ENCODE data around the gene GRIN2A. TPM values are rescaled to one million over a fixed set of nuclear protein-coding genes. Genes with fewer than 3 reads are reported as not detected.
A peak's percentile ranks its signal among the peaks of the same experiment; 100 is the strongest.

GRIN2A gene
- total and polyA plus RNA-seq, 4 donors: 0.13 to 3.3 (median 1.1) TPM

DNA sequence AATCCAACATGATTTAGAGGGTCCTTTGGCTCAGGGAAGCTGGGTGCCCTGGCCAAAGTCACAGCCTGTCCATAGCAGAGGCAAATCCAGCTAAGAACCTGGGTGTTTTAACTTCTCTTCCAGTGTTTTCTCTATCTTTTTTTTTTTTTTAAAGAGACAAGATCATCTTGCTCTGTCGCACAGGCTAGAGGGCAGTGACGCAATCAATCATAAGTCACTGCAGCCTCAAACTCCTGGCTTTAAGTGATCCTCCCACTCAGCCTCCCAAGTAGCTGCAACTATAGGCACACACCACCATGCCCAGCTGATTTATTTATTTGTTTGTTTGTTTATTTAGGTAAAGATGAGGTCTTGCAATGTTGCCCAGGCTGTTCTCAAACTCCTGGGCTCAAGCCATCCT, 14.8 kb upstream of the GRIN2A start:
- H3K9me3 ChIP-seq (ENCODE audit: control insufficient read depth, low read length): peaks cover 2% of the 10 kb centered on the region
- DNase-seq (no peak), ATAC-seq (ENCODE audit: low FRiP score) (no peak)
- WGBS, 2 donors: 55 to 68% methylated on average over 2 of the region's 2 CpGs
- H3K4me1 ChIP-seq (ENCODE audit: control insufficient read depth in 1 of 2, insufficient read depth in 2 of 2, low read length in 2 of 2): no peaks in the 10 kb centered on the region
- H3K4me3 ChIP-seq (ENCODE audit: low read length in 2 of 2): no peak overlapping the region
- H3K36me3 ChIP-seq (ENCODE audit: control insufficient read depth in 1 of 2, insufficient read depth in 2 of 2, low read length in 1 of 2): no peaks in the 10 kb centered on the region
- no peak overlapping the region for H3K27ac ChIP-seq (ENCODE audit: low read depth in 1 of 2, low read length in 2 of 2)
- no peaks in the 10 kb centered on the region for H3K27me3 ChIP-seq (ENCODE audit: control insufficient read depth in 1 of 2, insufficient read depth in 2 of 2, low read length in 1 of 2)
- intact Hi-C loops (cut with DNase I): no loop called here

DNA sequence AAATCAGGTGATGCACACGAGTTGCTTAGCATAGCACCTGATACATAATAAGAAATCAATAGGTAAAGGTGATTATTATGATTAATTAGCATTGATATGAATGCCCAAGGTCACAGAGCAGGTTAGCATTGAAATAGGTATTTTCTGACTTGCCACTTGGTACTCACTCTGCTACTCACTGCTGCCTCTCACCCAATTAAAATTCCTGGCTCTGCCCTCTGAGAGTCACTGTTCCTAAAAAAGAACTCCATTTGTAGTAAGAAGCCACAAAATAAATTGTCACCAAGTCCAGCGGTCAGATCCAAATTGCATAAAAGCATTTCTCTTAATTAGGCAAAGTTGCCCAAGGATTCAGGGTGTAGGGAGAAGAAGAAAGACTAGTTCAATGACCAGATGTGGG, 8.9 kb upstream of the GRIN2A start:
- ATAC-seq (ENCODE audit: low FRiP score) (no peak), DNase-seq (no peak)
- intact Hi-C loops (cut with DNase I): no loop called here
- 85 to 88% methylated on average over 2 of the region's 2 CpGs for WGBS, 2 donors
- H3K27me3 ChIP-seq (ENCODE audit: control insufficient read depth in 1 of 2, insufficient read depth in 2 of 2, low read length in 1 of 2): no peaks in the 10 kb centered on the region
- H3K27ac ChIP-seq (ENCODE audit: low read depth in 1 of 2, low read length in 2 of 2): no peak overlapping the region
- no peaks in the 10 kb centered on the region for H3K4me1 ChIP-seq (ENCODE audit: control insufficient read depth in 1 of 2, insufficient read depth in 2 of 2, low read length in 2 of 2)
- H3K9me3 ChIP-seq (ENCODE audit: control insufficient read depth, low read length): peaks cover 2% of the 10 kb centered on the region
- H3K36me3 ChIP-seq (ENCODE audit: control insufficient read depth in 1 of 2, insufficient read depth in 2 of 2, low read length in 1 of 2): no peaks in the 10 kb centered on the region
- H3K4me3 ChIP-seq (ENCODE audit: low read length in 2 of 2): no peak overlapping the region

DNA sequence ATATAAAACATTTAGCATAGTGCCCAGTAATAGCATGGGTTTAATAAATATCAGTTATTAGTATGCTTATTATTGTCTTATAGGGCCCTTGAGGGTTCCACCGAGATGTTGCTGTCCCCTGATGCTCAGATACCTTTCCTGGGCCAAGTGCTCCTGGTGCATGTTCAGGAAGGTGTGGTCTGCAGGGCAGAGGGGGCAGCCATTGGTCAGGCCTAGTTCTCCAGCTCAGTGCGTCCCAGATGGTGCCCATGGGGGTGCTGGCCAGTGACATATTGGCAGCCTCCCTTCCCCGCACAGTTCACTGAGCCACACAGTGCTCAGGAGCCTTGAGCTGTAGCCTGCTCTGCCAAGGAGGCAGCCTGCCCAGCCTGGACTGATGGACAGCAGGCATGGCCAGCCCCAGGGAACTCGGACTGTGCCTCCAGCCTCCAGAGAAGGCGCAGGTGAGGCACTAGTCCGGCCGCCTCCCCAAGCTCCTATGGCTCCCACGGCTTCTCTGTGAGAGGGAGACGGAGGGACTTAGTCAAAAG, 7.7 kb upstream of the GRIN2A start:
- H3K27me3 ChIP-seq (ENCODE audit: control insufficient read depth in 1 of 2, insufficient read depth in 2 of 2, low read length in 1 of 2): no peaks in the 10 kb centered on the region
- intact Hi-C loops (cut with DNase I): loop anchor here (10.0 kb wide), 2 partner anchors 895 to 1035 kb away; no protein-coding TSS in a partner anchor
- no peaks in the 10 kb centered on the region for H3K4me1 ChIP-seq (ENCODE audit: control insufficient read depth in 1 of 2, insufficient read depth in 2 of 2, low read length in 2 of 2)
- no peaks in the 10 kb centered on the region for H3K36me3 ChIP-seq (ENCODE audit: control insufficient read depth in 1 of 2, insufficient read depth in 2 of 2, low read length in 1 of 2)
- H3K9me3 ChIP-seq (ENCODE audit: control insufficient read depth, low read length): peaks cover 2% of the 10 kb centered on the region
- ATAC-seq (ENCODE audit: low FRiP score): no peak
- H3K4me3 ChIP-seq (ENCODE audit: low read length in 2 of 2): no peak overlapping the region
- WGBS, 2 donors: 69 to 70% methylated on average over 9 of the region's 9 CpGs
- DNase-seq: no peak
- H3K27ac ChIP-seq (ENCODE audit: low read depth in 1 of 2, low read length in 2 of 2): no peak overlapping the region

DNA sequence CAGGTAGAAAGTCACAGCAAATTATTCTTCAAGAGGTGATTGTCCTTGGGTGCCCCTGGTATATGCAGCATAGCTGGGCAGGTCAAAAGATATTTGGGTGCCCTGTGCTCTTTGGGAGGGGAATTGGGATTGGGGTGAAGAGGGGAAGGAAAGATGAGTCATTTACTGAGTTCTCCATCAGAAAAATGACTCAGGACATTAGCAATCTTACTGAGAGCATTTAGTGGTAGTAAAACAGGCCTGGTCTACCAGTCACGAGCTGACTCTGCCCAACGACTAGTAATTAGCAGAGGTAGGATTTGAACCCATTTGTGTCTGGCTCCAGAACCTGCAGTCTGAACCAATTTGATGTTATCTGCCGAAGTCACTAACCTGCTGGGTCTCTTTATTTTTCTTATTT, 6.0 kb upstream of the GRIN2A start:
- Histone ChIP-seq H3K36me3 (ENCODE audit: control insufficient read depth in 1 of 2, insufficient read depth in 2 of 2, low read length in 1 of 2) (no peaks in the 10 kb centered on the region), H3K27ac (ENCODE audit: low read depth in 1 of 2, low read length in 2 of 2) (no peak overlapping the region), H3K4me3 (ENCODE audit: low read length in 2 of 2) (no peak overlapping the region), H3K4me1 (ENCODE audit: control insufficient read depth in 1 of 2, insufficient read depth in 2 of 2, low read length in 2 of 2) (no peaks in the 10 kb centered on the region), H3K9me3 (ENCODE audit: control insufficient read depth, low read length) (no peaks in the 10 kb centered on the region), H3K27me3 (ENCODE audit: control insufficient read depth in 1 of 2, insufficient read depth in 2 of 2, low read length in 1 of 2) (no peaks in the 10 kb centered on the region)
- 32% methylated on average over 3 of the region's 3 CpGs for WGBS, 2 donors
- no peak for DNase-seq
- intact Hi-C loops (cut with DNase I): loop anchor here (10.0 kb wide), 2 partner anchors 893 to 1033 kb away; no protein-coding TSS in a partner anchor
- no peak for ATAC-seq (ENCODE audit: low FRiP score)

DNA sequence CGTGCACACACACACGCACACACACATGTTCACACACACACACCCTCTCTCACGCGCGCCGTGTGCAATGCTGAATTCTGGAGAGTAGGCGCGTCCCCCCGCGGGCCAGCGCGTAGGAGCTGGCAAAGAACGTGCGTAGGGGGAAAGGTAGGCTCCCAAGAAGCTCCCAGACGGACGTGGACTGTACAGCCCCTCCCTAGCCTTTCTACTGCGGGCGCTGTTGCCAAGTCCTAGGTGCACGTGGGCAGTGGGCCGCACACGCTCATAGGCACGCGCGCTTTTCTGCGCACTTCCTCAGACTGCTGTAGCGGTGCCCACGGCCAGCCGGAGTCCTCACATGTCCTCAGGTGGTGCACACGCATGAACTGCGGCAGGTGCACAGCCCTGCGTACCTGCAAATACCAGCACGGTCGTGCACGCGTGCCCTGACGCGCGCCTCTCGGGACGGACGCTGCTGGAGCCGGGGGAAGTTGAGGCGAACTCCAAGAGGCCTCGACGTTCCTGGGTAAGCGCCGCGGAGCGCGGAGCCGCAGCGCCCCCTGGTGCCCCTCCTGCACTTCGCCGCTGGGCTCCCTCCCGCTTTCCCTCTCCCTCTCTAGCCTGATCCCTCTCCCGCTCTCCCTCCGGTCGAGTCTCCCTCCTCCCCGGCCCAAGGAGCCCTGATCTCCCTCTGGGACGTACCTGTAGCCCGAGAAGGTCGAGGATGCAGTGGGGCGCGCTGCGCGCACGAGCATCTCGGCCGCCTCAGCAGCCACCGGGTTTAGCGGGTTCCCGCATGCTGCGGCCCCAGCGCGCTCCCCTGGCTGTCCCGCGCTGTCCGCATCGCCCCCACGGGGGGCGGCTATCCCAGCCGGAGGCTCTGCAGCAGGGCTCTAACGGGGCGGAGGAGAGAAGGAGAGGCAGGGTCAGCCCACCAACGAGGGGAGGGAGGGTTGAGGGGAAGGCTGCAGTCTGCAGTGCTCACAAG, 749 bp downstream of the GRIN2A start:
- H3K27me3 ChIP-seq (ENCODE audit: control insufficient read depth in 1 of 2, insufficient read depth in 2 of 2, low read length in 1 of 2): no peaks in the 10 kb centered on the region
- WGBS, 2 donors: 1% methylated on average over 78 to 85 of the region's 85 CpGs
- peak; percentile 93 for ATAC-seq (ENCODE audit: low FRiP score)

DNA sequence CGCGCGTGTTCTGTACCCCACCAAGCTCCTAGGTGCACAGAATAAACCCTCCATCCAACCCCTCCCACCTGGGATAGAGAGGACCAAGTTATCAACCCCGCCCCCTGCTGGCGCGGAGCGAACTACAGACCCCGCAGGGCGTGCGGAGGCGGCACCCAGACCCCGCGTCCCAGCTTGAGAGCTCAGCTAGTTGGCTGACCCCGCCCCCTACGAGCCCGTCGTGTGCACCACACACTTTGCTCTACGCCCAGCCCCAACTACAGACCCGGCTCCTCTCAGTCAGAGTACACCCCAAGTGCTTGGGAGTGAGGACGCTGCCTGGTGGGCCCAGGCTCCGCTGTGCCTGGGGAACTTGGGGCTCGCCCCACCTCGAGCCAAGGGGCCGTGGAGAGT, 1.5 kb downstream of the GRIN2A start:
- no peak overlapping the region for H3K27ac ChIP-seq (ENCODE audit: low read depth in 1 of 2, low read length in 2 of 2)
- H3K4me1 ChIP-seq (ENCODE audit: control insufficient read depth in 1 of 2, insufficient read depth in 2 of 2, low read length in 2 of 2): no peaks in the 10 kb centered on the region
- no peaks in the 10 kb centered on the region for H3K36me3 ChIP-seq (ENCODE audit: control insufficient read depth in 1 of 2, insufficient read depth in 2 of 2, low read length in 1 of 2)
- no peak overlapping the region for H3K4me3 ChIP-seq (ENCODE audit: low read length in 2 of 2)
- intact Hi-C loops (cut with DNase I): loop anchor here (2.0 to 10.0 kb wide), 6 partner anchors 150 to 1026 kb away; no protein-coding TSS in a partner anchor
- ATAC-seq (ENCODE audit: low FRiP score): peak; percentile 60
- H3K9me3 ChIP-seq (ENCODE audit: control insufficient read depth, low read length): no peaks in the 10 kb centered on the region
- DNase-seq: peak; percentile 57 to 85
- no peaks in the 10 kb centered on the region for H3K27me3 ChIP-seq (ENCODE audit: control insufficient read depth in 1 of 2, insufficient read depth in 2 of 2, low read length in 1 of 2)
- WGBS, 2 donors: 2 to 4% methylated on average over 24 of the region's 24 CpGs

More for the DNA sequence above, 749 bp downstream of the GRIN2A start:
- Histone ChIP-seq H3K27ac (ENCODE audit: low read depth in 1 of 2, low read length in 2 of 2) (no peak overlapping the region), H3K4me3 (ENCODE audit: low read length in 2 of 2) (peak overlapping the region; percentile 4 to 8), H3K4me1 (ENCODE audit: control insufficient read depth in 1 of 2, insufficient read depth in 2 of 2, low read length in 2 of 2) (no peaks in the 10 kb centered on the region), H3K36me3 (ENCODE audit: control insufficient read depth in 1 of 2, insufficient read depth in 2 of 2, low read length in 1 of 2) (no peaks in the 10 kb centered on the region), H3K9me3 (ENCODE audit: control insufficient read depth, low read length) (no peaks in the 10 kb centered on the region)
- intact Hi-C loops (cut with DNase I): loop anchor here (2.0 to 10.0 kb wide), 6 partner anchors 151 to 1027 kb away; no protein-coding TSS in a partner anchor
- peak; percentile 80 to 93 for DNase-seq

DNA sequence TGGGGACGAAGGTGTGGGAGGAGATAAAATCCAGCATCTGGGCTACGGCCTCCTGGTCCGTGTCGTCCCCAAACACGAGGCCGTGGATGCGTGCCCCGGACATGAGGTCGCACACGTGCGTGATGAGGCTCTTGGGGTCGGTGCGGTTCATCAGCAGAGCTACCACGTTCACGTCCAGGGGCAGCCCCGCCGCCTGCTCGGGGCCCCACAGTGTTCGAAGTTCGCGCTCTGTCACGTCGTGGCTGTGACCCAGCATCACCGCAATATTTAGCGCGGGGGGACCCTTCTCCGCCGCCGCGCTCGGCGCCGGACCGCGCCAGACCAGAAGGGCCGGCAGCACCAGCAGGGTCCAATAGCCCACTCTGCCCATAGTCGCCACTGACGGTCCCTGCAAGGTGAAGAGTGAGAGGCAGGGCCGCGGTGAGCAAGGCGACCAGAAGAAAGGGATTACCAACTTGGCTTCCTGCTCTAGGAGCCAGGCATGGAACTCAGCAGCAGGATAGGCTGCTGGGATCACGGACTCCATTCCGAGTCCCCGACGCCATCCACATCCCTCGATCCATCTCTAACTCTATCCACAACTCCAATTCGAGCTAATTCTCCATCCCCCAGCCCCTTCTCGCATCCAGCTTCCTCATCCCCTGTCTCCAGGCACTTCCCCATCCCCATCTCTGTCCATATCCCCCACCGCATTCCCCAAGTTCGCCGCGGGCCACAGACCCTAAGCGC, 2.0 kb downstream of the GRIN2A start:
- no peak overlapping the region for H3K4me3 ChIP-seq (ENCODE audit: low read length in 2 of 2)
- DNase-seq (no peak), ATAC-seq (ENCODE audit: low FRiP score) (no peak)
- H3K27ac ChIP-seq (ENCODE audit: low read depth in 1 of 2, low read length in 2 of 2): no peak overlapping the region
- WGBS, 2 donors: 40 to 55% methylated on average over 49 to 53 of the region's 53 CpGs
- H3K4me1 ChIP-seq (ENCODE audit: control insufficient read depth in 1 of 2, insufficient read depth in 2 of 2, low read length in 2 of 2): no peaks in the 10 kb centered on the region
- H3K9me3 ChIP-seq (ENCODE audit: control insufficient read depth, low read length): no peaks in the 10 kb centered on the region
- intact Hi-C loops (cut with DNase I): loop anchor here (2.0 to 10.0 kb wide), 6 partner anchors 149 to 1025 kb away; no protein-coding TSS in a partner anchor
- H3K36me3 ChIP-seq (ENCODE audit: control insufficient read depth in 1 of 2, insufficient read depth in 2 of 2, low read length in 1 of 2): no peaks in the 10 kb centered on the region
- no peaks in the 10 kb centered on the region for H3K27me3 ChIP-seq (ENCODE audit: control insufficient read depth in 1 of 2, insufficient read depth in 2 of 2, low read length in 1 of 2)

DNA sequence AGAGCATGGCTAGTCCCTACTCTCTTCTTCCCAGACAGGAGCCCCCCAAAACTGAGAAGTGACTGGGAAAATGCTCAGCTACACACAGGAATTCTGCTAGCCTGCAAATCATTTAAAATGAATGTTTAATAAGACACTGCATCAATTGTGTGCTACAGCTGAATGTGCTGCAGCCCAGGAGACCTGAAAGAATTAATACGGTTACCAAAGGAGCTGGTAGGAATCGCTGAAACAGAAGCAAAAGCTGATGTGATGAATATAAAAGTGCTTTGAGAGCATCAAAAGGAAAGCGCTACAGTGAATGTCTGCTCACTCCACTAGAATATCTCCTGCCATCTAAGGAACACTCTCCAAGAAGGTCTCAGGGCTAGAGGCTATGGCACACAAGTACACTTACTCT, 3.7 kb downstream of the GRIN2A start:
- no peaks in the 10 kb centered on the region for H3K4me1 ChIP-seq (ENCODE audit: control insufficient read depth in 1 of 2, insufficient read depth in 2 of 2, low read length in 2 of 2)
- intact Hi-C loops (cut with DNase I): loop anchor here in 1 of 2 donors (5.0 kb wide), 1 partner anchor 141 kb away; no protein-coding TSS in a partner anchor
- H3K36me3 ChIP-seq (ENCODE audit: control insufficient read depth in 1 of 2, insufficient read depth in 2 of 2, low read length in 1 of 2): peaks cover 0 to 1% of the 10 kb centered on the region in 2 donors
- DNase-seq: no peak
- no peak overlapping the region for H3K4me3 ChIP-seq (ENCODE audit: low read length in 2 of 2)
- peaks cover 1% of the 10 kb centered on the region for H3K9me3 ChIP-seq (ENCODE audit: control insufficient read depth, low read length)
- ATAC-seq (ENCODE audit: low FRiP score): no peak
- no peaks in the 10 kb centered on the region for H3K27me3 ChIP-seq (ENCODE audit: control insufficient read depth in 1 of 2, insufficient read depth in 2 of 2, low read length in 1 of 2)
- no peak overlapping the region for H3K27ac ChIP-seq (ENCODE audit: low read depth in 1 of 2, low read length in 2 of 2)
- WGBS, 2 donors: 83% methylated on average over 3 of the region's 3 CpGs

Data from aorta (tissue), 5 donors.